Measurements from ENCODE around the gene DERL3.

DERL3 gene

DNA sequence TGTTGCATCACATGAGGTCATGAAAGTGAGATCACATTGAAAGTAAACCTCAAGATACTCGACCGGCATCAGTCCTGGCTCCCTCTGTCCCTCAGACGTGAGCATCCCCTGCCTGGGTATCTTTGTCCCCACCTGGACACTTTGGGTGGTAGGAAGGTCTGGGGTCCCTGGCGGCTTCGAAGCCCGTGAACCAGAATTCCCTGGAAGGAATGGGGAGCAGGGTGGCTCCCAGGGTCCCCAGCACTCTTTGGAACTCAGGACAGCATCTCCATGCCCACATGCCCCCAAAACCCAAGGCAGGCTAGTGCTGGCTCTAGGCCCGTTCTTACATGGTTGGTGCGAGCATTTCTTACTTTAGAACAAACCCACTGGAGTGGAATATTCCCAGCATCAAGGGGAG is 7.5 kb downstream of the DERL3 start:
- no peak for DNase-seq (ENCODE audit: low spot score)

GRCh38 chr22:23829845-23830372 is 8.9 kb downstream of the DERL3 start:
- DNase-seq (ENCODE audit: low spot score), result peak; percentile 55

- no peak for DNase-seq (ENCODE audit: low spot score)
Measured at GRCh38 chr22:23828800-23829680, 9.8 kb downstream of the DERL3 start.

DNA sequence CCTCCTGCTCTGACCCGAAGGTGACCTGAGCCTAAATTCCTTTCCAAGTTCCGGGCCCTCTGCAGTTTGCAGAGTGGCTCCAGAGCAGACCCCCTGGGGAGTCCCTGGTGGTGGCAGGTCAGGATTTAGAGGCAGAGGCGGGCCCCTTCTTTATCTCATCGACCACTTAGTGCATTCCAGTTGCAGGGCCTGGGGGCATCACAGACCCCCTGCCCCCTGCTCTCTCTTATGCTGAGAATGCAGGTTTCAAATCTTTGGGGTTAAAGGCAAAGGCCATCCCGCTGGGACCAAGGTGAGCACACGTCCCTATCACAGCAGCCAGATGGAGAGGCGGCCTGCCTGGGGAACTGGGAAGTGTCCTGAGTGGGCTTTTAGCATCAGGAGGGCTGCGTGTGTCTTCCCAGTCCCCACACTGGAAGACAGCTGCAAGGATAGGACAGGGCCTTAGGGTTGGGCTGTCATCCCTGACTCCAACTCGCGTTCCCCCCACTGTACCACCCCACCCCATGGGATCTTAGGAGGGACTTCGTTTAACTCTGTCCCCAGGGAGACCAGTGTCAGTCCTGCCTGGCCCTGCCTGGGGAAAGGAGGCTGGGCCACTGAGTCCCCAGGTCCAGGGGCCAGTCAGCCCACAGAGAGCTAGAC is 11.3 kb downstream of the DERL3 start:
- no peak for DNase-seq (ENCODE audit: low spot score)

DNA sequence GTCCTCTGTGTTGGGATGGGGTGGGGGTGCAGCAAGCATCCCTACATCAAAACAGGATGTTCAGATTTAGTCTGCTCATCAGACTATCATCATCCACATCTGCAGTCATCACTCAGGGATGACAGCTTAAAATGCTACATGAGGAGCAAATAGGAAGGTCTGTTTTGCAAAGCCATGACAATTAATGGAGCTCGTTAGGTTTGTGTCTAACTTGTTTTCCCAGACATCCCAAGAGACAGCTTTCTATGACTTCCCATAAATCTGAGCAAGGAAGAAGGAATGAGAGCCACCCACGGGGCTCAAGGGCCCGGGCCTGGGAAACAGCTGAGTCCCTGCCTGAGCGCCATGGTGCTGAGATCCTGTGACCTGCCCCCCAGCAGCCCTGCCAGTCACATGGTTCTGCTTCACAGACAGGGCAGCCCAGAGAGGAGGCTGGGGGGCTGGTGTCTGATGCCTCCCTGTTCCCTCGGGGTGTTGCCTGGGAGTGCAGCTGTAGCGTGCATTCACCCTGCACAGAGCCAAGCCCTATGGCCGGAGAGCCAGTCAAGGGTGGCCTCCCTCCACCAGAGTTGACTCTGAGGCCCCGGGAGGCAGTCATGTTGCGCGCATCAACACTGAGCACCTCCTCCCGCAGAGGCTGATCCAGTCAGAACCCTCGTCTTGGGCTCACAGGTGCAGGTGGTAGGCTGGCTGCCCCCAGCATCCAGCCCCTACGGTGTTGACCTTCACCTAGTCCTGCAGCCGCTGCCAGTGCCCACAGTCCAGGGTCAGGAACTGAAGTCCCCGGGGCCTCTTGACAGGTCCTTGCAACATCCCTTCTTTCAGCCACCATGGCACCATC is 12.1 kb downstream of the DERL3 start:
- peak; percentile 41 for DNase-seq (ENCODE audit: low spot score)

DNA sequence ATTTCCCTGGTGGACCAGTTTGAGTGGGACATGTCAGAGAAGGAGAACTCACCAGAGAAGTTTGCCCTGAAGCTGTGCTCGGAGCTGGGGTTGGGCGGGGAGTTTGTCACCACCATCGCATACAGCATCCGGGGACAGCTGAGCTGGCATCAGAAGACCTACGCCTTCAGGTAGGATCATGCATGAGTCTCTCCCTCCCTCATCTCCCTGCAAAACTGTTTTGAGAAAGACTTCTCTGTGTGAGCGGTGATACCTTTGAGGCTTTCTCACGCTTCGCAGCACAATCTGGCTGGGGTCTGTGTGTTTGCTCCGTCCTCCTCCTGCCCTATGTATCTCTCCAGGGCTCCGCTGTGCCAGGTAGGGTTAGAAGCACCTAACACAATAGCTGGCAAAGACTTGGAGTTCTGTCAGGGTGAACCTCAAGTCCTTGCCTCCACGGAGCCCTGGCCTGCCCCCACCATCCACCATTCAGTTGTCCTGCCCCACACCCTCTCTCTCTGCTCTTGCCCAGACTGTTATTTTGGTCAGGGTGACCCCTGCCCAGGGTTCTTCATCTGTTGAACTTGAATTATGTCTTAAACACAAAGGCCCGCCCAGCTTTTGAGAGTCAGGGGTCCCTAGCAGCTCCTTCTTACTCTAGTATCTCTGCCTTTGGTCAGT is 13.4 kb downstream of the DERL3 start:
- no peak for DNase-seq (ENCODE audit: low spot score)

GRCh38 chr22:23824476-23825245 is 14.1 kb downstream of the DERL3 start:
- DNase-seq (ENCODE audit: low spot score), result no peak

DNA sequence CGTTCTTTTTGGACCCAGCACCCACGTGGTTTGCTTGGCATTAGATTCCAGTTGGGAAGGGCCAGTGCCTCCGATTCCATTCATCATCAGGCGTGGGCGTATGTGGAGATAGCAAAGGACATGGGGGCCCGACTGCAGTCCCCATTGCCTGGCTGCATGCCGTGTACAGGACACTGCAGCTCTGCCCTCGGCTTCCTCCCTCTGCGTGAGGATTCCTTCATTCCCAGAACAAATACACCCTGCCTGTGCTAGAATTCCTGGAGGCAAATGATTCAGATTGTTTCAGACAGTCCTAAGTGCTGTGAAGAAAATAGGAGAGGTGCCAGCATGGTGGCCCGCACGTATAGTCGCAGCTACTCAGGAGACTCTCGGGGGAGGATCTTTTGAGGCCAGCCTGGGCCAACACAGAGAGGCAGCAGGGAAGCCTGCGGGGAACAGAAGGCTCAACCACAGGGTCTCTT is 15.4 kb downstream of the DERL3 start:
- no peak for DNase-seq (ENCODE audit: low spot score)

GRCh38 chr22:23822101-23822671 is 16.6 kb downstream of the DERL3 start:
- DNase-seq (ENCODE audit: low spot score), result no peak

DNA sequence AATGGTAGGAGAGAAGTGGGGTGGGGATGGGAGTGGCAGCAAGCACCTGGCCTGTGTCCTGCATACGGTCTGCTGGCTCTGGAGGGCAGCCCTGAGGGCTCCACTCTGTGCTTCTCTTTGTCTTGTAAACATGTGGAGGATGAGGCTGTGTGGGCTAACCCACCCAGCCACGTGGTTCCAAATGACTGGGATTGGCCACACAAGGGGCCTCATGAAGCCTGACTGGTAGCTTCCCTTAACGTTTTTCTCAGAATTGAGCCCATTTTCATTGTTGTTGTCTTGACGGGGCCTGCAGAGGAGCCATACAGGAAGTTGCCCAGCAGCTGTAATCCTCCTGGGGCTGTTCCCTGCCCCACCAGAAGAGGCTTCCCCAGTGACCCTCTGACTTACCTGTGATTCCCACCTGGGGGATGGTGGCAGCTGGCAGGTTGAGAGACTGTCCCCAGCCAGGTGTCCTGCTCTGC is 18.0 kb downstream of the DERL3 start:
- DNase-seq (ENCODE audit: low spot score), result no peak

GRCh38 chr22:23818541-23818940 is 20.3 kb downstream of the DERL3 start:
- DNase-seq (ENCODE audit: low spot score), result no peak

DNA sequence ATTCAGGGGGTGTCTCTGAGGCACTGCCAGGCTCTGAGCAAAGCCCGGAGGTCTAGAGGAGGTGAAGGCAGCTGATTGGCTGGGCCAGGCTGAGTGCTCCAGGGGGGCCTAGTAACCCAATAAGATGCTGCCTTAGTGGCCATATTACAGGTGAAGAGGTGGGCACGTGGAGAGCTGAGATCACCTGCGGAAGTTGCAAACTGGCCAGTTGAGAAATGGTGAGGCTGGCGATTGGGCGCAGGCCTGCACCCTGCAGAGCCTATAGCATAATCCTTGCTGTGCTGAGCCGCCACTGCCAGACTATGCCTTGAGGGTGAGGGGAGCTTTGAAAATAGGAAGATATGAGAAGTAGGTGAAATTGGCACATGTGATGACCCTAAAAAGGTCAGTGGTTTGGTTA is 21.7 kb downstream of the DERL3 start:
- no peak for DNase-seq (ENCODE audit: low spot score)

GRCh38 chr22:23816156-23816976 is 22.4 kb downstream of the DERL3 start:
- DNase-seq (ENCODE audit: low spot score), result peak; percentile 19

GRCh38 chr22:23815541-23816155 is 23.2 kb downstream of the DERL3 start:
- DNase-seq (ENCODE audit: low spot score), result peak; percentile 17

GRCh38 chr22:23812378-23812777 is 26.4 kb downstream of the DERL3 start:
- DNase-seq (ENCODE audit: low spot score), result no peak

GRCh38 chr22:23806837-23807236 is 32.0 kb downstream of the DERL3 start:
- no peak for DNase-seq (ENCODE audit: low spot score)

GRCh38 chr22:23804781-23805291 is 34.0 kb downstream of the DERL3 start:
- no peak for DNase-seq (ENCODE audit: low spot score)

- no peak for DNase-seq (ENCODE audit: low spot score)
Measured at GRCh38 chr22:23803001-23803819, 35.6 kb downstream of the DERL3 start.
